ENCODE measurements around the gene COL6A3. TPM values are rescaled to one million over a fixed set of nuclear protein-coding genes. Genes with fewer than 3 reads are reported as not detected.

COL6A3 gene
- total and polyA plus RNA-seq, 9 of the 15 experiments (the other 6 are each of a cell fraction or from before 2014, with no cell fraction given): 0.07 to 4.1 (median 1.5) TPM

GRCh38 chr2:237344942-237345341, 69.0 kb downstream of the COL6A3 start:
- H3K9me1 ChIP-seq (ENCODE audit: control insufficient read depth, insufficient read depth, low read length): no peaks in the 10 kb centered on the region
- H4K20me1 ChIP-seq (replicated peaks; ENCODE audit: control insufficient read depth, insufficient read depth, low read length): no peaks in the 10 kb centered on the region
- no peak for FAIRE-seq
- no peak for DNase-seq (ENCODE audit: extremely low read depth in 1 of 4, low spot score in 3 of 4)
- no peak overlapping the region for H2AFZ ChIP-seq (ENCODE audit: low read depth, low read length)
- no peak overlapping the region for H3K27ac ChIP-seq (ENCODE audit: extremely low read depth, low read depth, low read length)
- BruUV-seq (replicated peaks): no TSS peak
- ChIA-PET POLR2A (no interaction called here), CTCF (ENCODE audit: low intra/inter-chr PET ratio) (no interaction called here)
- H3K4me3 ChIP-seq: no peak overlapping the region
- intact Hi-C loops (cut with micrococcal nuclease): no loop called here
- no peaks in the 10 kb centered on the region for H3K9me3 ChIP-seq (replicated peaks; ENCODE audit: control insufficient read depth, insufficient read depth, low read depth, low read length)
- ATAC-seq: no peak
- no peaks in the 10 kb centered on the region for H3K79me2 ChIP-seq (ENCODE audit: control insufficient read depth, insufficient read depth, low read length)
- no peak overlapping the region for H3K9ac ChIP-seq (ENCODE audit: insufficient read depth in 1 of 2, low read depth in 2 of 2, low read length in 2 of 2)
- no peak overlapping the region for H3K4me2 ChIP-seq (ENCODE audit: insufficient read depth, low read length)
- H3K4me1 ChIP-seq (replicated peaks in 1 of 2; ENCODE audit: control insufficient read depth in 2 of 2, insufficient read depth in 2 of 2, low read length in 2 of 2): no peaks in the 10 kb centered on the region
- H3K27me3 ChIP-seq (ENCODE audit: control insufficient read depth in 2 of 2, insufficient read depth in 2 of 2, low read length in 2 of 2): peaks cover 0 to 24% of the 10 kb centered on the region in 2 experiments; a peak in 3 of 5 replicates
- H3K36me3 ChIP-seq (ENCODE audit: control insufficient read depth, insufficient read depth, low read length): no peaks in the 10 kb centered on the region
- in situ Hi-C loops (cut with MboI): no loop called here
- WGBS (ENCODE audit: insufficient coverage, low coverage, missing lambda C conversion rate): 8% methylated on average over 6 of the region's 6 CpGs
- TF ChIP-seq HSF4 (CRISPR knock-in tag; IDR thresholded peaks at IDR 0.05; ENCODE audit: borderline replicate concordance) (no peak), MYNN (IDR thresholded peaks at IDR 0.05) (no peak), MYNN (CRISPR knock-in tag; IDR thresholded peaks at IDR 0.05) (no peak), FOXJ3 (CRISPR knock-in tag; IDR thresholded peaks at IDR 0.05) (no peak), MED1 (CRISPR knock-in tag; IDR thresholded peaks at IDR 0.05; ENCODE audit: borderline replicate concordance) (no peak), SRF (CRISPR knock-in tag; IDR thresholded peaks at IDR 0.05) (no peak), ZKSCAN8 (CRISPR knock-in tag; IDR thresholded peaks at IDR 0.05) (no peak), POU5F1 (IDR thresholded peaks at IDR 0.05; ENCODE audit: borderline replicate concordance, low read depth, low read length, partially characterized antibody) (no peak), ZC3H8 (IDR thresholded peaks at IDR 0.05) (no peak), NFRKB (IDR thresholded peaks at IDR 0.05; ENCODE audit: low read depth) (no peak), KDM1A (IDR thresholded peaks at IDR 0.05) (no peak), MAFG (tag; conservative IDR thresholded peaks at IDR 0.05) (no peak), ZNF551 (CRISPR knock-in tag; IDR thresholded peaks at IDR 0.05) (no peak), NFIC (IDR thresholded peaks at IDR 0.05) (no peak), ZNF184 (CRISPR knock-in tag; IDR thresholded peaks at IDR 0.05) (no peak)
- TF ChIP-seq, protein P1, sequence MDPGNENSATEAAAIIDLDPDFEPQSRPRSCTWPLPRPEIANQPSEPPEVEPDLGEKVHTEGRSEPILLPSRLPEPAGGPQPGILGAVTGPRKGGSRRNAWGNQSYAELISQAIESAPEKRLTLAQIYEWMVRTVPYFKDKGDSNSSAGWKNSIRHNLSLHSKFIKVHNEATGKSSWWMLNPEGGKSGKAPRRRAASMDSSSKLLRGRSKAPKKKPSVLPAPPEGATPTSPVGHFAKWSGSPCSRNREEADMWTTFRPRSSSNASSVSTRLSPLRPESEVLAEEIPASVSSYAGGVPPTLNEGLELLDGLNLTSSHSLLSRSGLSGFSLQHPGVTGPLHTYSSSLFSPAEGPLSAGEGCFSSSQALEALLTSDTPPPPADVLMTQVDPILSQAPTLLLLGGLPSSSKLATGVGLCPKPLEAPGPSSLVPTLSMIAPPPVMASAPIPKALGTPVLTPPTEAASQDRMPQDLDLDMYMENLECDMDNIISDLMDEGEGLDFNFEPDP (CRISPR knock-in tag; IDR thresholded peaks at IDR 0.05): no peak
- TF ChIP-seq, protein P2, sequence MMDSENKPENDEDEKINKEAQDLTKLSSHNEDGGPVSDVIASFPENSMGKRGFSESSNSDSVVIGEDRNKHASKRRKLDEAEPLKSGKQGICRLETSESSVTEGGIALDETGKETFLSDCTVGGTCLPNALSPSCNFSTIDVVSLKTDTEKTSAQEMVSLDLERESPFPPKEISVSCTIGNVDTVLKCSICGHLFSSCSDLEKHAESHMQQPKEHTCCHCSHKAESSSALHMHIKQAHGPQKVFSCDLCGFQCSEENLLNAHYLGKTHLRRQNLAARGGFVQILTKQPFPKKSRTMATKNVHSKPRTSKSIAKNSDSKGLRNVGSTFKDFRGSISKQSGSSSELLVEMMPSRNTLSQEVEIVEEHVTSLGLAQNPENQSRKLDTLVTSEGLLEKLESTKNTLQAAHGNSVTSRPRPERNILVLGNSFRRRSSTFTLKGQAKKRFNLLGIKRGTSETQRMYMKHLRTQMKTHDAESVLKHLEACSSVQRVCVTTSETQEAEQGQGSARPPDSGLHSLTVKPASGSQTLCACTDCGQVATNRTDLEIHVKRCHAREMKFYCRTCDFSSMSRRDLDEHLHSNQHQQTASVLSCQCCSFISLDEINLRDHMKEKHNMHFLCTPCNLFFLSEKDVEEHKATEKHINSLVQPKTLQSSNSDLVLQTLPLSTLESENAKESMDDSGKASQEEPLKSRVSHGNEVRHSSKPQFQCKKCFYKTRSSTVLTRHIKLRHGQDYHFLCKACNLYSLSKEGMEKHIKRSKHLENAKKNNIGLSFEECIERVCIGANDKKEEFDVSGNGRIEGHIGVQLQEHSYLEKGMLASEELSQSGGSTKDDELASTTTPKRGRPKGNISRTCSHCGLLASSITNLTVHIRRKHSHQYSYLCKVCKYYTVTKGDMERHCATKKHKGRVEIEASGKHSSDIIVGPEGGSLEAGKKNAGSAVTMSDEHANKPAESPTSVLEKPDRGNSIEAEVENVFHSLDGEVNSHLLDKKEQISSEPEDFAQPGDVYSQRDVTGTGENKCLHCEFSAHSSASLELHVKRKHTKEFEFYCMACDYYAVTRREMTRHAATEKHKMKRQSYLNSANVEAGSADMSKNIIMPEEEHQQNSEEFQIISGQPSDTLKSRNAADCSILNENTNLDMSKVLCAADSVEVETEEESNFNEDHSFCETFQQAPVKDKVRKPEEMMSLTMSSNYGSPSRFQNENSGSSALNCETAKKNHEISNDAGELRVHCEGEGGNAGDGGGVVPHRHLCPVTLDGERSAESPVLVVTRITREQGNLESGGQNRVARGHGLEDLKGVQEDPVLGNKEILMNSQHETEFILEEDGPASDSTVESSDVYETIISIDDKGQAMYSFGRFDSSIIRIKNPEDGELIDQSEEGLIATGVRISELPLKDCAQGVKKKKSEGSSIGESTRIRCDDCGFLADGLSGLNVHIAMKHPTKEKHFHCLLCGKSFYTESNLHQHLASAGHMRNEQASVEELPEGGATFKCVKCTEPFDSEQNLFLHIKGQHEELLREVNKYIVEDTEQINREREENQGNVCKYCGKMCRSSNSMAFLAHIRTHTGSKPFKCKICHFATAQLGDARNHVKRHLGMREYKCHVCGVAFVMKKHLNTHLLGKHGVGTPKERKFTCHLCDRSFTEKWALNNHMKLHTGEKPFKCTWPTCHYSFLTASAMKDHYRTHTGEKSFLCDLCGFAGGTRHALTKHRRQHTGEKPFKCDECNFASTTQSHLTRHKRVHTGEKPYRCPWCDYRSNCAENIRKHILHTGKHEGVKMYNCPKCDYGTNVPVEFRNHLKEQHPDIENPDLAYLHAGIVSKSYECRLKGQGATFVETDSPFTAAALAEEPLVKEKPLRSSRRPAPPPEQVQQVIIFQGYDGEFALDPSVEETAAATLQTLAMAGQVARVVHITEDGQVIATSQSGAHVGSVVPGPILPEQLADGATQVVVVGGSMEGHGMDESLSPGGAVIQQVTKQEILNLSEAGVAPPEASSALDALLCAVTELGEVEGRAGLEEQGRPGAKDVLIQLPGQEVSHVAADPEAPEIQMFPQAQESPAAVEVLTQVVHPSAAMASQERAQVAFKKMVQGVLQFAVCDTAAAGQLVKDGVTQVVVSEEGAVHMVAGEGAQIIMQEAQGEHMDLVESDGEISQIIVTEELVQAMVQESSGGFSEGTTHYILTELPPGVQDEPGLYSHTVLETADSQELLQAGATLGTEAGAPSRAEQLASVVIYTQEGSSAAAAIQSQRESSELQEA (IDR thresholded peaks at IDR 0.05; ENCODE audit: low read depth): no peak

Data from K562 (cell line).